ENCODE results near the gene OTUD5. TPM values are rescaled to one million over a fixed set of nuclear protein-coding genes. Genes with fewer than 3 reads are reported as not detected.

The OTUD5 gene
- total RNA-seq, 1 donor from 2014 or later: 18.4 TPM

DNA sequence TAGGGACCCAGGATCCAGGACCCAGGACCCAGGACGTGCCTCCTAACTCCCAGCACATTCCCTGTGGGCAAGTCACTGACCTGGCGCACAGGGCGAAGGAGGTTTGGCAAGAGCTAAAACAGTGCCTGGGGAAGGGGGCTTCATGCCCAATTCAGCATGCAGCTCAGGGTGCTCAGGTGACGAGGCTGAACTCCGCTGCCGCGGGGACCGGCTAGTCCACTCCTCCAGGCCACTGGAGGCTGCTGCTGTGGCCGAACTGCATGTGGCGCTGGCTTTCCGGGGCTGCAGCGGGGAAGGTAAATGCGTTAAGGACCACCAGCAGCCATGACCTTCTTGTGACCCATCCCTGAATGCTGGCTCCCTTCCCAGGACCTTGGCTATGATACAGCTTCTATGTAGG is 33.6 kb downstream of the OTUD5 start:
- H3K4me3 ChIP-seq (ENCODE audit: low read depth, low read length): no peak overlapping the region
- no peaks in the 10 kb centered on the region for H3K27me3 ChIP-seq (ENCODE audit: control insufficient read depth, insufficient read depth, low read length)
- FAIRE-seq (no peak), DNase-seq (ENCODE audit: low read depth) (no peak)
- peaks cover 9% of the 10 kb centered on the region for H3K36me3 ChIP-seq (ENCODE audit: control insufficient read depth, insufficient read depth, low read length)
- TF ChIP-seq, protein P1, sequence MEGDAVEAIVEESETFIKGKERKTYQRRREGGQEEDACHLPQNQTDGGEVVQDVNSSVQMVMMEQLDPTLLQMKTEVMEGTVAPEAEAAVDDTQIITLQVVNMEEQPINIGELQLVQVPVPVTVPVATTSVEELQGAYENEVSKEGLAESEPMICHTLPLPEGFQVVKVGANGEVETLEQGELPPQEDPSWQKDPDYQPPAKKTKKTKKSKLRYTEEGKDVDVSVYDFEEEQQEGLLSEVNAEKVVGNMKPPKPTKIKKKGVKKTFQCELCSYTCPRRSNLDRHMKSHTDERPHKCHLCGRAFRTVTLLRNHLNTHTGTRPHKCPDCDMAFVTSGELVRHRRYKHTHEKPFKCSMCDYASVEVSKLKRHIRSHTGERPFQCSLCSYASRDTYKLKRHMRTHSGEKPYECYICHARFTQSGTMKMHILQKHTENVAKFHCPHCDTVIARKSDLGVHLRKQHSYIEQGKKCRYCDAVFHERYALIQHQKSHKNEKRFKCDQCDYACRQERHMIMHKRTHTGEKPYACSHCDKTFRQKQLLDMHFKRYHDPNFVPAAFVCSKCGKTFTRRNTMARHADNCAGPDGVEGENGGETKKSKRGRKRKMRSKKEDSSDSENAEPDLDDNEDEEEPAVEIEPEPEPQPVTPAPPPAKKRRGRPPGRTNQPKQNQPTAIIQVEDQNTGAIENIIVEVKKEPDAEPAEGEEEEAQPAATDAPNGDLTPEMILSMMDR (IDR thresholded peaks at IDR 0.05; ENCODE audit: insufficient read depth, low read length, severe bottlenecking): no peak

DNA sequence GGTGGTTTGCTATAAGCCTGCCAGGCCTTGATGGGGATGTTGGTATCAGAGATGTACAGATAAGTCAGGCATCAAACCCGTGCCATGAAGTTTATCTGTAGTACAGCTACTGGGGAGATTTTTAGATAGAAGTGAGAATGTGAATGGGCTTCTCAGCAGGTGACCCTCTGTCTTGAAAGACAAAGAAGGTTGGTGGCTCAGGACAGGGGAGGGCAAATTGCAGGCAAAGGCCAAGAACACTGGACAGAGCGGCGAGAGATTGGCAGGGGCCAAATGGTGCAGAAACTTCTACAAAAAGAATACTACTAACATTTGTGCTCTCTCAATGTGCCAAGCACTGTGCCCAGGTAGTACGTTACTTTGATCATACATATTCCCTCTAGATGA is 36.7 kb downstream of the OTUD5 start:
- Histone ChIP-seq H3K4me3 (ENCODE audit: low read depth, low read length) (no peak overlapping the region), H3K27me3 (ENCODE audit: control insufficient read depth, insufficient read depth, low read length) (no peaks in the 10 kb centered on the region), H3K36me3 (ENCODE audit: control insufficient read depth, insufficient read depth, low read length) (peaks cover 6% of the 10 kb centered on the region)
- no peak for FAIRE-seq
- DNase-seq (ENCODE audit: low read depth): no peak
- TF ChIP-seq, protein P1 (IDR thresholded peaks at IDR 0.05; ENCODE audit: insufficient read depth, low read length, severe bottlenecking): no peak

DNA sequence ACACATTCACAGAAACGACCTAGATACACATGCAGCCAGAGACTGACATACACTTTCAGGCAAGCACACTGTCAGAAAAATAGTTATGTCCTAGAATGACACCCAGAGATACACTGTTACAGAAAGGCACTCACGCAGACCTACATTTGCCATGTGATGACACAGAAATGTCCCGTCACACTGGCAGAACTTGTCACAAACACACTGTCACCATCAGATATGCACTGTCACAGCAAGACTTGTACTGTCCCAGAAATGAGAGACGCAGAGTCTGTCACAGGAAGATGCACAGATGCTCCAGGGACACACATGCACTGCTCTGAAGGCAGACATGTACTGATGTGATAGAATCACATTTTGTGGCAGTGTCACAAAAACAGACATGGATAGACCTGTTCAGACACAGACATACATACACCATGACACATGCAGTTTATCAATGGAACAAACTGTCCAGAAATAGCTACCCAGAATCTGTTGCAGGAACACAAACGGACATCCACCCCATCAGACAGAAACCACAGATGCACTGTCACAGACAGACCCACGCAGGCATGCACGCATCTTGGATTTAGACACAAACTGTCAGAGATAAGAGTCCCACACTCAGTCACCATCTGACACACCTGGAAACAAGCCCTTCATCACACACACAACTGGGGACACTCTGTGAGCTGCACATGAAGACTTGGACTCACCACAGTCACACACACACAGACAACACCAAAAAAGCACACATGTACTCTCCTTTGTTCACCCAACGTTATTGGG is 37.3 kb downstream of the OTUD5 start:
- FAIRE-seq (peak; percentile 94), DNase-seq (ENCODE audit: low read depth) (no peak)
- Histone ChIP-seq H3K36me3 (ENCODE audit: control insufficient read depth, insufficient read depth, low read length) (peaks cover 6% of the 10 kb centered on the region), H3K4me3 (ENCODE audit: low read depth, low read length) (no peak overlapping the region), H3K27me3 (ENCODE audit: control insufficient read depth, insufficient read depth, low read length) (no peaks in the 10 kb centered on the region)
- TF ChIP-seq, protein P1 (IDR thresholded peaks at IDR 0.05; ENCODE audit: insufficient read depth, low read length, severe bottlenecking): no peak

DNA sequence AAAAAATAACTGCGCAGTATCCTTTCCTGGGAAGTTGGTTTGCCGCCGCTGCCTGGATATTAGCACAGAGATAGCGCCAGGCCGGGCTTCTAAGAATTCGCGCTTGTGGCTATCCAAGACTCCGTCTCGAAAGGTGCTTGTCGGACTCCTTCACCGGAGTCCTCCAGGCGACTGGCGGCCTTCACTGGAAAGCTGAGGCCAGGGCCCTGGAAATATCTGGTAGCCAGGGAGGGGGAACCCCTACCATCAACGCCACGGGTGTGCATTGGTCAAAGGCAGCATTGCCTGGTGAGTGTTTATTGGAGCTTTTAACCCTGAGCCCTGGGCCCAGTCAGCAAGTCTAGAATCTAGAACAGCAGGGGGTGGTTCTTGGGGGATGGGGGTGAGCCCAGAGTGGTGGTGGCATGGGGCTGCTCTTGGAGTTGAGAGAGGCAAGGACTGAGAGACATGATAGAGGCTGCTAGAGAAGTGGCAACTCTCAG is 38.0 kb downstream of the OTUD5 start:
- TF ChIP-seq, protein P1 (IDR thresholded peaks at IDR 0.05; ENCODE audit: insufficient read depth, low read length, severe bottlenecking): no peak
- no peak for DNase-seq (ENCODE audit: low read depth)
- no peaks in the 10 kb centered on the region for H3K27me3 ChIP-seq (ENCODE audit: control insufficient read depth, insufficient read depth, low read length)
- H3K4me3 ChIP-seq (ENCODE audit: low read depth, low read length): peak overlapping the region; percentile 56
- H3K36me3 ChIP-seq (ENCODE audit: control insufficient read depth, insufficient read depth, low read length): peaks cover 6% of the 10 kb centered on the region
- no peak for FAIRE-seq

DNA sequence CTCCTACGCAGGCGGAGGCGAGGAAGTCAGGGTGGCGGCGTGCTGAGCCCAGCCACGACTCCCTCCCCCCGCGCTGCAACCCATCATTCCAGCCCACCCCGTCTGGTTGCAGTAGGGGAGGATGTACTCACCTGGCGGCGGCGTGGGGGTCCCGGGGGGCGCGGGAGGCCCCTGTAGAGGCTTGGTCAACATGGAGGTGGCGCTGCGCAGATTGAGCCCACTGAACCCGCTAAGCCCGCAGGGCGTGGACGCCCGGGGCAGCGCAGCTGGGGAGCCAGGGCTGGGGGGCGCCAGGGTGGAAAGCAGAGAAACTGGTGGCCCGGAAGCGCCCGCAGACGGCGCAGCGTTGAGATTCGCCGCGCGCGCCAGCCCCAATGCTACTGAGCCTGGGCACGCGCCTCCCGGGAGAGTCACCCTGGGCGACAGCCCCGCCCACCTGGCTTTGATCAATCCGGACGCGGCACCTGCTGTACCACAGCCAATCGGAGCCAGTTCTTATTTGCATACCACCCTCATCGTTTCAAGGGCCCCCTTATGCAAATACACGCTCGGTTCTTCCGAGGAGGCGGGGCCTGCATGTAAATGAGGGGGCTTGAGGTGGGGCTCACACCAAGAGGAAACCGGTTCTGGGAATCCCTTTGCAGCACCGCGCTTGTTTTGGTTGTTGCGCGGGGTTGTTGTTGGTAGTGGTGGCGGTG is 38.6 kb downstream of the OTUD5 start, which contains the start of gene PIM2:
TSS of gene PIM2 (minus strand) at position 382 of the 698 bp plus-strand sequence. CDS start at position 192, 190 bp downstream.
- Histone ChIP-seq H3K27me3 (ENCODE audit: control insufficient read depth, insufficient read depth, low read length) (no peaks in the 10 kb centered on the region), H3K36me3 (ENCODE audit: control insufficient read depth, insufficient read depth, low read length) (peaks cover 6% of the 10 kb centered on the region), H3K4me3 (ENCODE audit: low read depth, low read length) (peak within 1 kb of the TSS; percentile 56)
- FAIRE-seq: no peak
- DNase-seq (ENCODE audit: low read depth): peak; percentile 84
- TF ChIP-seq, protein P1 (IDR thresholded peaks at IDR 0.05; ENCODE audit: insufficient read depth, low read length, severe bottlenecking): no peak

All from bronchial epithelial cell (primary cell).